Immature natural killer cell (primary cell): ENCODE results near the gene TFAP2A. TPM values are rescaled to one million over a fixed set of nuclear protein-coding genes. Genes with fewer than 3 reads are reported as not detected.

Experiments used
- DNase-seq, 3 donors: peaks; one replicate each; pipeline ENCODE4 v3.0.0; 2022; ENCODE audit warnings: mixed read lengths in 1 of 3
- H3K27ac Mint-ChIP-seq, 6 donors: one replicate each; pipeline ENCODE4 v1.8.0; 2020; ENCODE audit warnings: mixed read lengths in 6 of 6, mild to moderate bottlenecking in 5 of 6, inconsistent platforms in 4 of 6, moderate library complexity in 3 of 6
- H3K27me3 Mint-ChIP-seq, 3 donors: one replicate each; pipeline ENCODE4 v1.8.0; 2020 to 2021; ENCODE audit warnings: low read depth in 3 of 3, mild to moderate bottlenecking in 3 of 3, mixed read lengths in 3 of 3, moderate library complexity in 3 of 3, inconsistent platforms in 1 of 3
- H3K36me3 Mint-ChIP-seq, 3 donors: one replicate each; pipeline ENCODE4 v1.8.0; 2020; ENCODE audit warnings: mixed read lengths in 3 of 3, inconsistent platforms in 2 of 3, mild to moderate bottlenecking in 2 of 3
- H3K4me1 Mint-ChIP-seq, 2 donors: one replicate each; pipeline ENCODE4 v1.8.0; 2020; ENCODE audit warnings: inconsistent platforms in 2 of 2, mild to moderate bottlenecking in 2 of 2, mixed read lengths in 2 of 2, moderate library complexity in 1 of 2
- H3K4me3 Mint-ChIP-seq, 5 donors: one replicate each; pipeline ENCODE4 v1.8.0; 2020; ENCODE audit warnings: mild to moderate bottlenecking in 5 of 5, mixed read lengths in 5 of 5, inconsistent platforms in 3 of 5, moderate library complexity in 3 of 5
- H3K9me3 Mint-ChIP-seq, 6 donors: one replicate each; pipeline ENCODE4 v1.8.0; 2020; ENCODE audit warnings: mild to moderate bottlenecking in 6 of 6, mixed read lengths in 6 of 6, inconsistent platforms in 4 of 6, moderate library complexity in 3 of 6
- polyA plus RNA-seq, 3 donors: library from polyadenylated mRNA; unstranded; fragments of 300-500 nt; fragmentation: Illumina TruSeq; gene quantifications; one replicate each; pipeline ENCODE4 v1.2.3, GENCODE V29; 2021

The TFAP2A gene
- polyA plus RNA-seq, 3 donors from 2014 or later: not detected

DNA sequence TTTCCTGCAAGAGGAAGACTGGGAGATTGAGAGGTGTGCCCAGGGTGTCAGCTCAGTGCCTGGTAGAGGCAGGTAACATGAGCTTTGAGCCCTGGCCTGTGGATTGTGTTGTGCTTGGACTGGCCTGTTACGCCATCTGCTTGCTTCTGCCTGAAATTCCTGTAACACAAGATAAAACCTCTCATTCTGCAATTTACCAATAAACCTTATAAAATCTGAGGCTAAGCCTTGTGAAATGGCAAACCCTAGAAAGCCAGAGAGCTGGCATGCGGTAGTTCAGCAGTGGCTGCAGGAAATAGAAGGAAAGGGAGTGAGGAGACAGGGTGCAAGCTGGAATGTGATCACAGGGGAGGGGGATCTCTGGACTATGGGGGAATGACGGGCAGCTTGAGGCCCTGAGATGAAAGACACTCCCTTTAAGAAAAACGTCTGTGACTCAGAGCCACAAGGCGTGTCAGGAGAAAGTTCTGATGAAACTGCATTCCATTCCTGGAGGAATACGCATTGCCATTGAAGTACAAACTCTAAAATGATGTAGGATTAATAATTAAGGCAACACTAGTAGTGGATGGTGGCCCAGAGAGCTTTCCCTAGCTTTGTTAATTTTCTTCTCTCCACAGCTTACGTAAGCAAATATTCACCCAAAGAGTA is 26.3 kb upstream of the TFAP2A start:
- H3K27ac Mint-ChIP-seq: no peak overlapping the region
- no peaks in the 10 kb centered on the region for H3K36me3 Mint-ChIP-seq
- no peak overlapping the region for H3K4me3 Mint-ChIP-seq
- DNase-seq: no peak
- H3K4me1 Mint-ChIP-seq: no peaks in the 10 kb centered on the region
- H3K27me3 Mint-ChIP-seq: peaks cover 3 to 6% (median 3%) of the 10 kb centered on the region in 3 donors
- peaks cover 0 to 2% (median 0%) of the 10 kb centered on the region in 6 donors for H3K9me3 Mint-ChIP-seq

DNA sequence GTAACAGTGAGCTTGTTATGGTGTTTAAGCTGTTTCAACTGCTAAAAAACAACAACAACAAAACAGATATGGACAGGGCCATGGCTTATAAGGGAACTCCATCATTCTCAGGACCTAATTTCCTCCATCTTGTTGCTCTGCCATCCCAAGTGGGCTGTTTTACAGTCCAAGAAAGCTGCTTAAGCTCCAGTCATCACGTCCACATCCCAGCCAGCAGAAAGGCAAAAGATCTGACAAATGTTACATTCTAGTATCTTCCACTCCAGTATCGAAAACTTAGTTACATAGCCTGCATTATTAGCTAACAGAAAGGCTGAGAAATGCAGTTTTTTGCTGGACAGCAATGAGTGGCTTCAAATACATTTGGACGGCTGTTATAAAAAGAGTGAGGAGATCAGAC is 23.0 kb upstream of the TFAP2A start:
- no peak overlapping the region for H3K4me3 Mint-ChIP-seq
- no peak for DNase-seq
- no peaks in the 10 kb centered on the region for H3K36me3 Mint-ChIP-seq
- no peaks in the 10 kb centered on the region for H3K4me1 Mint-ChIP-seq
- no peak overlapping the region for H3K27ac Mint-ChIP-seq
- H3K9me3 Mint-ChIP-seq: no peaks in the 10 kb centered on the region
- H3K27me3 Mint-ChIP-seq: peaks cover 0 to 6% (median 5%) of the 10 kb centered on the region in 3 donors

DNA sequence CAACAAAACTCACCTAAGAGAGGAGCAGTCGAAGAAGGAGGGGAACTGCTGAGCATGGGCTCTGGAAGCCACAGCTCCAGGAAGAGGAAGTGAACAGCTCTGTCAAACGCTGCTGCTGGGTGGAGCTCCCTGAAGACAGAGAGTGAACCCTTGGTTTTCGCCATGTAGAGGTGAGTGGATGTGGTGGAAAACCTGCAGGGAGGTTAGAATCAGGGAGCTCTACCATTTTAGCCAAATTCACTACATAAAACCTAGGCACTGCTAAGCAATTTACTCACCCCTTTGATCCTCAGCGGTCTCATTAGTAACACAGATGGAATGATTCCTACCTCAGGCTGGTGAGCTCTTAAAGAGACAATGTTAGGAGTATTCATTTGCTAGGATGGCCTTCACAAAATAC is 19.4 kb upstream of the TFAP2A start:
- DNase-seq: no peak
- Mint-ChIP-seq H3K4me3 (no peak overlapping the region), H3K27me3 (peaks cover 2 to 12% (median 4%) of the 10 kb centered on the region in 3 donors)

DNA sequence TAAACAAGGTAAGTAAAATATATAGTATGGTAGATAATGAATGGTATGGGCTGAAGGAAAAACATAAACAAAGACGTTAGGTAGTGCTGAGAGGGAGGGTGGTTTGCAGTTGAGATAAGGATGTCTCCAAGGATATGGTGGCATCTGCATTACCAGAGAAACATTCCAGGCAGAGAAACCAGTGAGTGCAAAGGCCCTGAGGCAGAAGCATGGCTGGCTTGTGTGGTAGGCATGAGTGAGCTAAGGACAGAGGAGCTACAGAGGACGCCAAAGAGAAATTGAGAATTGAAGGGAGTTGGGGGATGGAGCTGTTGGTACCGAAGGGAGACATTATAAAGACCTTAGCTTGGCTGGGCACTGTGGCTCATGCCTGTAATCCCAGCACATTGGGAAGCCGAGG is 18.4 kb upstream of the TFAP2A start:
- H3K27ac Mint-ChIP-seq: no peak overlapping the region
- H3K27me3 Mint-ChIP-seq: peaks cover 2 to 16% (median 4%) of the 10 kb centered on the region in 3 donors
- H3K9me3 Mint-ChIP-seq: peaks cover 0 to 2% (median 0%) of the 10 kb centered on the region in 6 donors
- no peaks in the 10 kb centered on the region for H3K4me1 Mint-ChIP-seq
- H3K36me3 Mint-ChIP-seq: no peaks in the 10 kb centered on the region
- H3K4me3 Mint-ChIP-seq: no peak overlapping the region
- DNase-seq: no peak

More for the DNA sequence above, 19.4 kb upstream of the TFAP2A start:
- Mint-ChIP-seq H3K9me3 (peaks cover 0 to 2% (median 0%) of the 10 kb centered on the region in 6 donors), H3K4me1 (no peaks in the 10 kb centered on the region), H3K36me3 (no peaks in the 10 kb centered on the region), H3K27ac (no peak overlapping the region)

DNA sequence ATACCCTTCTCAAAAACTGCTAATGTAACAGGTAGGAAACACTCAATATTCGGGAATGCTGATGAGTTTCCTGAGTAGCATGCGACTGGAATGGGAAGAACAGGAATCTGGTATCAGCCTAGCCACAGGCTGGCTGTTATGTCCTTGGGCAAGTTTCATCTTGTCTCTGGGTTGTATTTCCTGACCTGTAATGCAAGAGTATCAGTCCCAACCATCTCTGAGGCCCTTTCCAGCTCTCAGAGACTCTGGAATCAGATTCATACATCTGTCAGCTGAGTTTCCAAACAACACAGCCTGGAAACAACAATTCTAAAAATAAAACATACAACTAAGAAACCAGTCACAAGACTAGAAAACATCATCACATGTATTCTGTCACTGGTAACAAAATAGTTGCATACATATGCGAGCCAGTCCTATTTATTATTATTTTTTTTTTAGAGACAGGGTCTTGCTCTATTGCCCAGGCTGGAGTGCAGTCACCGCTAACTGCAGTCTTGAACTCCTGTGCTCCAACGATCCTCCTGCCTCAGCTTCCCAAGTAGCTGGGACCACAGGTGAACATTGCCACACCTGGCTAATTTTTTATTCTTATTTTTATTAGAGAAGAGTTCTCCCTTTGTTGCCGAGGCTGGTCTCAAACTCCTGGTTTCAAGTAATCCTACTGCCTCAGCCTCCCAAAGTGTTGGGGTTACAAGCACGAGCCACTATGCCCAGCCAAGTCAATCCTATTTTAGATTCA is 16.7 kb upstream of the TFAP2A start:
- peaks cover 0 to 2% (median 0%) of the 10 kb centered on the region in 6 donors for H3K9me3 Mint-ChIP-seq
- peaks cover 2 to 16% (median 9%) of the 10 kb centered on the region in 3 donors for H3K27me3 Mint-ChIP-seq
- H3K27ac Mint-ChIP-seq: no peak overlapping the region
- H3K36me3 Mint-ChIP-seq: no peaks in the 10 kb centered on the region
- H3K4me3 Mint-ChIP-seq: no peak overlapping the region
- H3K4me1 Mint-ChIP-seq: peaks cover 3% of the 10 kb centered on the region in 2 donors
- DNase-seq: no peak

DNA sequence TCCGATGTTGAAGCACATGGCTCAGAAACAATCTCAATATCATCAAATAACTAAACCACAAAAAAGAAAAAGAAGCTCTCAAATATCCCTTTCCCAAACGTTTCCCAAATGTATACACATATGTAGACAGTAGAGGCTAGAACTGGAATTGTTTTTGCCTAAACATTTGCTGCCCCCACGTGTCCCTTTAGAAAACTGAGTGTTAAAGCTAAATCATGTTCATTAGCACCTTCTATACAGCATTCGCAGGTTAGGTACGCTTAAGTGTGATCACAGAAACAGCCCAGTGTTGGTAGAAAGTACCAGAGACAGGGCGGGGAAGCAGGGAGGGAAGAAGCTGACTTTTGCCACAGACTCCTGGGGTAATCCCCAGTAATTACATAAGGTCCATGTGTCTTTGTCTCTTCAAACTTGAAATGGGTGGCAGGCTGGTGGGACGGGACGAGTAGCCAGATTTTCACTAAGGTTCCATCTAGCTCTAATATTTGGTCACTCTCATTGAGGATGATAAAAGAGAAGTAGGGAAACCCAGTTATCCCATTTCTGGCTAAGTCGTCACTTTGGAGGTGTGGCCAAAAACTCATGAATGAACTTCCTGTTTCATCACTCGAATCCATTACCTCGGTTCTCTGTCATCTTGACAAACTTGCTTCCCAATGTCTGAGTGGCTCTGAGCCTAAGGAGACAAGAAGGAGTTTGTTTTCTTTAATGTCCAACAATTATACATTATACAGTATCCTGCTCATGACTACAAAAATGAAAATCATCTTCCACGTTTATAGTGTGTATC is 15.0 kb upstream of the TFAP2A start:
- DNase-seq: no peak
- Mint-ChIP-seq H3K9me3 (peaks cover 0 to 2% (median 0%) of the 10 kb centered on the region in 6 donors), H3K4me3 (peak overlapping the region in 1 of 5 donors; percentile 12), H3K36me3 (no peaks in the 10 kb centered on the region), H3K27ac (no peak overlapping the region), H3K4me1 (peaks cover 5 to 6% of the 10 kb centered on the region in 2 donors), H3K27me3 (peaks cover 6 to 20% (median 19%) of the 10 kb centered on the region in 3 donors)

DNA sequence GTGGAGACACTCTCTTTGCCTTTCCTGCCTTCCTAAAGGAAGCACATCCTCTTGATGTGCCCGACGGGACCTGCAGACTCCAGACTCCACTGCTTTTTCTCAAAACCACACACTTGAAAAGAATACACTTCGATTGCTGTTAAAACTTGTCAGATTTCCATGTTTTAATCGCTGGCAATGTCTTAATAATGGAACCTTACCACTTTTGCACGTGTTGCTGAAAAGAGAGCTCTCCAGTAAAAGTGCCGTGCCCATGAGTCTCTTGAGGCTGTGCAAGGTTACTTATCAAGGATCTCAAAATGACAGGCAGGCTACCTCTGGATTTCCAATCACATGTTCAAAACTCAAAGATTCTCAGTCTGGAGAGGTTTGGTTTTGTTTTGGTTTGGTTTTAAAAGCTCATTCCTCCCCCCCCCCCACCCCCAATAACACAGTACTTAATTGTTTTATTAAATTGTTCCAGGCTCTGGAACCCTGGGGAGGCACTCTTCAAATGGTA is 12.0 kb upstream of the TFAP2A start:
- peaks cover 15 to 34% (median 32%) of the 10 kb centered on the region in 3 donors for H3K27me3 Mint-ChIP-seq
- peak overlapping the region; percentile 44 to 78 (median 67) for H3K4me3 Mint-ChIP-seq
- H3K9me3 Mint-ChIP-seq: peaks cover 0 to 5% (median under 1%) of the 10 kb centered on the region in 6 donors
- no peak overlapping the region for H3K27ac Mint-ChIP-seq
- H3K36me3 Mint-ChIP-seq: no peaks in the 10 kb centered on the region
- H3K4me1 Mint-ChIP-seq: peaks cover 5 to 6% of the 10 kb centered on the region in 2 donors
- DNase-seq: no peak

DNA sequence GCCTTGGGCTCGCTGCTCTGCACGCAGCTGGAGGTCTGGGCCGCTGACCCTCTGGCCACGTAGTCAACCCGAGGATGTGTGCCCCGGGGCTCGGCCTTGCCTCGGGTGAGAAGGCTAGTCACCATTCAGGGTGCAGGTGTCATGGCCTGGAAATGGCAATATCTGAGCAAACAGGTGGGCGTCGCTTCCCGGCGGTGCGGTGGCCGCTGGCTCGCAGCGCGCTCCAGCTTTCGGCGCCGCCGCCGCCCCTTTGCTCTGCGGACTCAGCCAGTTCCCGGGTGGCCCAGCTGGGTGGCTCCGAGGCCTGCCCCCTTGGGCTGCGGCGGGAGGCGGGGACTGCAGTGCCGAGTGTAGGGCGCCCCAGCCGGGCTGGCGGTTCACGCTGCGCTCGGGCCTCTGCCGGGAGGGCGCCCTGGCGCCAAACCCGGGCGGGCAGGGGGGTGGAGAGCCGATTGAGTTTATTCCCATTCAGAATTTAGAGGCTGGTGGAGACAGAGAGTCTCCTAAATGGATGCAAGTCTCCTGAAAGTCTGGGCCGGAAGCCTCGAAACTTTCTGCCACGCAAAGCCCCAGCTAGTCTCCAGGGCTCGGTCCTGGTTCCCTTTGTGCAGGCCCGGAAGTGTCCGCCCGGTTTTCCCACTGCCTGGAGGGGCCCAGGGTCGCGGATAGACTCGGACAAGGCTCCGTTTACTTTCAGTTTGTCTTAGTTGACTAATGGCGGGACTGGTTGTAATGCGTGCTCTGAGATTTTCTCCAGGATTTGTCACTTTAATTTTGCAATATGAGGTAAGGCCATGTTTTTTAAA is 11.3 kb upstream of the TFAP2A start:
- Mint-ChIP-seq H3K27ac (no peak overlapping the region), H3K9me3 (peaks cover 0 to 5% (median under 1%) of the 10 kb centered on the region in 6 donors), H3K27me3 (peaks cover 15 to 38% (median 37%) of the 10 kb centered on the region in 3 donors), H3K4me3 (peak overlapping the region; percentile 44 to 78 (median 67)), H3K36me3 (no peaks in the 10 kb centered on the region), H3K4me1 (peaks cover 5 to 6% of the 10 kb centered on the region in 2 donors)
- DNase-seq: no peak

DNA sequence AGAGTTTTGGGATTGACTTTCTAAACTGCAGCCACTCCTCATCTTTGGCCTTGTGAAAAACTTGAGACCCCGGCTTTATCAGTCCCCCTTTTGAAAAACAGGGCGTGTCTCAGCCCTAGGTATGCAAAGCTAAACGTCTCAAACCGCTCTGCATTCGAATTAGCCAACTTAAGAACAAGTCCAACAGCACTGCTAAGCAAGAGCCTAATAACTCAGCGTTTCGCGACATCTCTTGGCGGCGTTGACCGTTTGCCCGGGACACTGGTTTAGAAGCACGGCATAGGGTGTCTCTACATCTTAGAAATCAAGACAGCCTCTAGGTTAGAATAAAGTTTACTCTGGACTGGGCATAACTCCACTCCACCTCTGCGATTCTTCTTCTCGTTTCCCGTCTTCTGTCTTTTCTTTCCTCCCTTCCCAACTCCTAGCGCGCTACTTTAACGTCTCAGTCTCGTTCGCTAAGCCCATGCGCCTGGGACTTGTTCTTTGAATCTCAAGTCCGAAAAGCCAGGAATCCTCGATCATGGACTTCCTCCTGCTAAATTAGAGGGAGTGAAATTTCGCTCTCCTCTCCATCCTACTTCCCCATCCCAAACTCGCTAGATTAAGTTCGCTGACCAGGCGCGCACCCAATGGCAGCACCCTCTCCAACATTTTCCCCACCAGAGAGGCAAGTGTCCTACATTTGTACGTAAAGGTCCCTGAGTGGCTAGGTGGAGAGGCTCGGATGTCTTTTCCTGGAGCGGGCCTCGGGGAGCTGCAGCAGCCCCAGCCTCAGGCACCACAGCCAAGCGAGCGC is 10.5 kb upstream of the TFAP2A start:
- DNase-seq: no peak
- Mint-ChIP-seq H3K27ac (no peak overlapping the region), H3K4me1 (peaks cover 5 to 6% of the 10 kb centered on the region in 2 donors), H3K9me3 (peaks cover 0 to 5% (median under 1%) of the 10 kb centered on the region in 6 donors), H3K36me3 (no peaks in the 10 kb centered on the region), H3K27me3 (peaks cover 17 to 43% (median 42%) of the 10 kb centered on the region in 3 donors), H3K4me3 (peak overlapping the region in 1 of 5 donors; percentile 17)

DNA sequence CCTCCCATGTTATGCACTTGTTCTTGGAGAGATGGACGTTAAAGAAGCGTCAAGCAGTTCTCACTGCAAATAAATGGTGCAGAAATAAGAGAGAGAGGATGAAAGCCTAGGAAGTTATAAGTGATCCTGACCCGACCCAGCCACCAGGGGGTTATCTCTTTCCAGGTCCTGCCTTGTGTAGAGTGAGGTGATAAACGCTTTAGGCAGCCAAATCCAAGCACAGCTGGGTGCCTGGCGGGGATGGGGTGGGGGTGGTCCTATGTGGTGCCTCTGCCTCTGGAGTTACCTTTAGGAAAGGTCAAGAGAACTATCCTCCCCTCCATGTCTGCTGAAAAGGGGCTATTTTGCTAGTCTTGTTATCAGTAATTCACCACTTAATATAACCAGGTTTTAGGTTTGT is 9.2 kb upstream of the TFAP2A start:
- H3K36me3 Mint-ChIP-seq: peaks cover 0 to 4% (median 0%) of the 10 kb centered on the region in 3 donors
- H3K9me3 Mint-ChIP-seq: peaks cover 3 to 11% (median 5%) of the 10 kb centered on the region in 6 donors
- H3K27me3 Mint-ChIP-seq: peaks cover 19 to 51% (median 43%) of the 10 kb centered on the region in 3 donors
- no peak for DNase-seq
- H3K4me3 Mint-ChIP-seq: no peak overlapping the region
- no peak overlapping the region for H3K27ac Mint-ChIP-seq
- peaks cover 5 to 6% of the 10 kb centered on the region in 2 donors for H3K4me1 Mint-ChIP-seq

DNA sequence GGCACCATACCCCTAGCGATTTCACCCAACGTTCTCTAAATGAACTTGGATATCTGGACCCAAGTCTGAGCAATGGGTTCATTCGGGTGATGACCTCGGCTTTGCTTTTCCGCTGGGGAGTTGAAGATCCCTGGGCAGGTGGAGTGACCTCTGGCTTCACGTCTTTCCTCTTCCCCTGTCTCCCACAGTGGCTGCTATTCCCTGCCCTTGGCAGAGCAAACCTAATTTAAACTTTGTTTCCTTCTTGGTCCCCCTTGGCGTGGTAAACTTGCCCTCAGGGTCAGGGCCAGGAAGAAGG is 7.8 kb upstream of the TFAP2A start:
- H3K9me3 Mint-ChIP-seq: peaks cover 3 to 18% (median 5%) of the 10 kb centered on the region in 6 donors
- peaks cover 0 to 4% (median 0%) of the 10 kb centered on the region in 3 donors for H3K36me3 Mint-ChIP-seq
- H3K27ac Mint-ChIP-seq: no peak overlapping the region
- DNase-seq: no peak
- H3K4me1 Mint-ChIP-seq: peaks cover 5 to 6% of the 10 kb centered on the region in 2 donors
- H3K27me3 Mint-ChIP-seq: peaks cover 23 to 57% (median 48%) of the 10 kb centered on the region in 3 donors
- H3K4me3 Mint-ChIP-seq: no peak overlapping the region

DNA sequence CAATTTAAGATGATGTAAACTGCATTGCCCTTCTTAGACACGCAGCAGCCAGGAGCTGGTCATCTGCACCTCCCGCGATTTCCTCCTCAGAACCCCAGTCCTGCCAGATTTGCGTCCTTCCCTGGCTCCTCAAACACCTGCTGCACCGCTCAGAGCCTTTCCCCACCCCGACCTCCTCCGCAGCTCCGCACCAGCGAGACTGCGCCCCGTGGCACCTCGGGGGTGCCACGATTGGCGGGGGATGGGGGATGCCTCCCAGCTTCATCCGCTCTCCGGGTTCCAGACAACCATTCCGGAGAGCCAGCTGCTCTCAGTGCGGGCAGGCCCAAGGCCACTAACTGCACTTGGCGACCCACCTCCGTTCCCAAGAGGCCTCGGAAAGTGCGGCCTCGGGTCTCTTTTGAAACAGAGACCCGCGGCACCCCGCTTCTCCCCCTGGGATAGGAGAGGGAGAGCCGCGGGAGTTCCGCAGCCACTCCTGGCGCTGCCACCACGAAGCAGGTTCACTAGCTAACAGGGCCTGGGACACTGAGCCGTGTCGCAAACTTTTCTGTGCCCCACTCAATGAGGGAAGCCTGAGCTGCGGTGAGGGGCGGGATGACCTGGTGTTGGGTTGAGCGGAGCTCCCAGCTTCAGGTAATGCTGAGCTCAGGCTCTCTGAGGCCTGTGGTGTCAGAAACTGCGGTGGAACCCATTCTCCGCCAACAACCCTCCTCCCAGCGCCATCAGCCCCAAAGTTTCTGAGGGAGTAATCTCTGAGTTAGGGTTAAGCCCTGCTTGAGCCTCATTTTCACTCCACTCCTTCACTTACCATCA is 7.3 kb upstream of the TFAP2A start:
- no peak for DNase-seq
- Mint-ChIP-seq H3K4me3 (no peak overlapping the region), H3K27ac (no peak overlapping the region), H3K9me3 (peaks cover 4 to 20% (median 8%) of the 10 kb centered on the region in 6 donors), H3K36me3 (peaks cover 0 to 4% (median 0%) of the 10 kb centered on the region in 3 donors), H3K4me1 (peaks cover 6% of the 10 kb centered on the region in 2 donors), H3K27me3 (peaks cover 25 to 59% (median 52%) of the 10 kb centered on the region in 3 donors)
